Measurements from ENCODE around the gene EFS.

EFS gene

GRCh38 chr14:23382731-23383440, 17.9 kb upstream of the EFS start:
- TF ChIP-seq CTCF (IDR thresholded peaks at IDR 0.05; ENCODE audit: low read depth, low read length, missing control alignments): no peak
- in situ Hi-C loops (cut with HindIII; ENCODE audit: low pct_ligation_motif_present, low sequenced_read_pairs): no loop called here
- no peak overlapping the region for H3K27ac ChIP-seq
- no peaks in the 10 kb centered on the region for H3K27me3 ChIP-seq (replicated peaks)
- H3K36me3 ChIP-seq (replicated peaks): no peaks in the 10 kb centered on the region
- H3K4me3 ChIP-seq (ENCODE audit: low read depth, low read length): no peak overlapping the region
- no peak for DNase-seq

GRCh38 chr14:23382276-23382675, 17.3 kb upstream of the EFS start:
- Histone ChIP-seq H3K27me3 (replicated peaks) (peaks cover 2% of the 10 kb centered on the region), H3K4me3 (ENCODE audit: low read depth, low read length) (no peak overlapping the region), H3K27ac (no peak overlapping the region), H3K36me3 (replicated peaks) (no peaks in the 10 kb centered on the region)
- no peak for TF ChIP-seq CTCF (IDR thresholded peaks at IDR 0.05; ENCODE audit: low read depth, low read length, missing control alignments)
- DNase-seq: no peak
- in situ Hi-C loops (cut with HindIII; ENCODE audit: low pct_ligation_motif_present, low sequenced_read_pairs): no loop called here

- in situ Hi-C loops (cut with HindIII; ENCODE audit: low pct_ligation_motif_present, low sequenced_read_pairs): no loop called here
- Histone ChIP-seq H3K4me3 (ENCODE audit: low read depth, low read length) (no peak overlapping the region), H3K36me3 (replicated peaks) (no peaks in the 10 kb centered on the region), H3K27me3 (replicated peaks) (peaks cover 2% of the 10 kb centered on the region), H3K27ac (no peak overlapping the region)
- DNase-seq: no peak
- TF ChIP-seq CTCF (IDR thresholded peaks at IDR 0.05; ENCODE audit: low read depth, low read length, missing control alignments): no peak
These were observed 16.9 kb upstream of the EFS start for GRCh38 chr14:23381871-23382270.

- Histone ChIP-seq H3K4me3 (ENCODE audit: low read depth, low read length) (no peak overlapping the region), H3K27me3 (replicated peaks) (peaks cover 2% of the 10 kb centered on the region), H3K36me3 (replicated peaks) (no peaks in the 10 kb centered on the region), H3K27ac (no peak overlapping the region)
- DNase-seq: no peak
- in situ Hi-C loops (cut with HindIII; ENCODE audit: low pct_ligation_motif_present, low sequenced_read_pairs): no loop called here
- TF ChIP-seq CTCF (IDR thresholded peaks at IDR 0.05; ENCODE audit: low read depth, low read length, missing control alignments): no peak
These were observed 16.0 kb upstream of the EFS start for GRCh38 chr14:23380976-23381375.

- in situ Hi-C loops (cut with HindIII; ENCODE audit: low pct_ligation_motif_present, low sequenced_read_pairs): no loop called here
These were observed 15.4 kb upstream of the EFS start for GRCh38 chr14:23380197-23380914.

More at GRCh38 chr14:23380197-23380914, 15.4 kb upstream of the EFS start:
- Histone ChIP-seq H3K36me3 (replicated peaks) (no peaks in the 10 kb centered on the region), H3K4me3 (ENCODE audit: low read depth, low read length) (no peak overlapping the region), H3K27ac (no peak overlapping the region), H3K27me3 (replicated peaks) (peaks cover 2% of the 10 kb centered on the region)
- TF ChIP-seq CTCF (IDR thresholded peaks at IDR 0.05; ENCODE audit: low read depth, low read length, missing control alignments): no peak
- DNase-seq: no peak

All from brain microvascular endothelial cell (primary cell).